ENCODE measurements around the gene CYTH1. TPM values are rescaled to one million over a fixed set of nuclear protein-coding genes. Genes with fewer than 3 reads are reported as not detected.

CYTH1 gene
- polyA plus RNA-seq, 1 experiment, result 12.8 TPM

- no peak overlapping the region for H3K4me3 ChIP-seq (ENCODE audit: low read depth, low read length)
- DNase-seq (ENCODE audit: low read depth), result no peak
- POLR2A ChIA-PET, result no interaction called here
- H3K36me3 ChIP-seq (ENCODE audit: control insufficient read depth, insufficient read depth, low read length), result peaks cover 44% of the 10 kb centered on the region
- TF ChIP-seq CTCF (IDR thresholded peaks at IDR 0.05; ENCODE audit: insufficient read depth, low read depth, low read length), result no peak
- no peaks in the 10 kb centered on the region for H3K27me3 ChIP-seq (ENCODE audit: control insufficient read depth, insufficient read depth, low read length)
- CTCF ChIA-PET, result no interaction called here
Measured at GRCh38 chr17:78817123-78817522, 35.0 kb upstream of the CYTH1 start.

- DNase-seq (ENCODE audit: low read depth), result no peak
- Histone ChIP-seq H3K36me3 (ENCODE audit: control insufficient read depth, insufficient read depth, low read length) (peaks cover 44% of the 10 kb centered on the region), H3K27me3 (ENCODE audit: control insufficient read depth, insufficient read depth, low read length) (no peaks in the 10 kb centered on the region), H3K4me3 (ENCODE audit: low read depth, low read length) (no peak overlapping the region)
- ChIA-PET POLR2A (no interaction called here), CTCF (interaction anchor here (1.1 kb wide), 1 partner anchor 12 kb away, joined by 5 read pairs; no protein-coding TSS in a partner anchor)
- TF ChIP-seq CTCF (IDR thresholded peaks at IDR 0.05; ENCODE audit: insufficient read depth, low read depth, low read length), result no peak
Measured at GRCh38 chr17:78815696-78816095, 33.6 kb upstream of the CYTH1 start.

GRCh38 chr17:78812855-78813254, 30.8 kb upstream of the CYTH1 start:
- TF ChIP-seq CTCF (IDR thresholded peaks at IDR 0.05; ENCODE audit: insufficient read depth, low read depth, low read length), result no peak
- Histone ChIP-seq H3K36me3 (ENCODE audit: control insufficient read depth, insufficient read depth, low read length) (peaks cover 29% of the 10 kb centered on the region), H3K27me3 (ENCODE audit: control insufficient read depth, insufficient read depth, low read length) (no peaks in the 10 kb centered on the region), H3K4me3 (ENCODE audit: low read depth, low read length) (no peak overlapping the region)
- ChIA-PET POLR2A (no interaction called here), CTCF (no interaction called here)
- no peak for DNase-seq (ENCODE audit: low read depth)

- ChIA-PET CTCF (interaction anchor here (1.3 to 1.4 kb wide), 2 partner anchors 9 to 14 kb away, joined by 3 read pairs; no protein-coding TSS in a partner anchor), POLR2A (no interaction called here)
- peaks cover 34% of the 10 kb centered on the region for H3K36me3 ChIP-seq (ENCODE audit: control insufficient read depth, insufficient read depth, low read length)
- no peaks in the 10 kb centered on the region for H3K27me3 ChIP-seq (ENCODE audit: control insufficient read depth, insufficient read depth, low read length)
- no peak overlapping the region for H3K4me3 ChIP-seq (ENCODE audit: low read depth, low read length)
- no peak for DNase-seq (ENCODE audit: low read depth)
- TF ChIP-seq CTCF (IDR thresholded peaks at IDR 0.05; ENCODE audit: insufficient read depth, low read depth, low read length), result no peak
Measured at GRCh38 chr17:78808163-78808562, 26.1 kb upstream of the CYTH1 start.

GRCh38 chr17:78806451-78806850, 24.4 kb upstream of the CYTH1 start:
- ChIA-PET CTCF (no interaction called here), POLR2A (no interaction called here)
- no peak for DNase-seq (ENCODE audit: low read depth)
- no peaks in the 10 kb centered on the region for H3K27me3 ChIP-seq (ENCODE audit: control insufficient read depth, insufficient read depth, low read length)
- TF ChIP-seq CTCF (IDR thresholded peaks at IDR 0.05; ENCODE audit: insufficient read depth, low read depth, low read length), result no peak
- no peak overlapping the region for H3K4me3 ChIP-seq (ENCODE audit: low read depth, low read length)
- peaks cover 35% of the 10 kb centered on the region for H3K36me3 ChIP-seq (ENCODE audit: control insufficient read depth, insufficient read depth, low read length)
